GM21786 (cell line): ENCODE data around the gene L3MBTL1.

Source experiments
- ATAC-seq: cut with Tn5 transposase; IDR thresholded peaks from one replicate; pipeline ENCODE4 v1.9.1; 2021; ENCODE audit not compliant: unreplicated experiment

Gene L3MBTL1

GRCh38 chr20:43534791-43535350 lies 27.4 kb downstream of the L3MBTL1 start:
- no peak for ATAC-seq

DNA sequence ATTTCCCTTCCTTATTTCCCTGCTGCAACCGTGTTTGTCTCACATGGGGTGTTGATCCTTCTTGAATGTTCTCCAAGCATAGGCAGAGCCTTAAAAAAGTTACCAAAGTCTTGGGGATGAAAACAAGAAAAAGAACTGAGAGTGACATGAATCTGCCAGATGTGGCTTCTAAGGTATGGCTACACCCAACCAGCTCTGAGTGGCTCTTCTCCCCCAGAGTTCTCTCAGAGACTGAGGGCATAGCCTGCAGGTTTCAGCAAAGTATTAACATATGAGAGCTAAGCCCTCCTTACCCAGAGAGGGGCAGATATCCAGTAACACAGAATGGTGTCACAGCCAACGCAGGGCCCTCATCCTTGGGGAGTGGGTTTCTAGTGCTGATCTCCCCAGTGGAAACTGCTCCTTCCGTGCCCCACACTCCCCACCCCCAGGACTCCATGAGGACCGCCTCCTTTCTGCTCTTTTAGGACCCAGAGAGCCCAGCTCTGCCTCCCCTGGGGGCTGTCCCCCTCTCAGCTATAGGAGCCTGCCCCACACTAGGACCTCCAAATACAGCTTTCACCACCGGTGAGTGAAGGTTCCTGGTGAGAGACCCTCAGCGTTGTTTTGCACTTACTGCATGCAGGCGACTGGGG lies 28.0 kb downstream of the L3MBTL1 start:
- ATAC-seq = no peak

DNA sequence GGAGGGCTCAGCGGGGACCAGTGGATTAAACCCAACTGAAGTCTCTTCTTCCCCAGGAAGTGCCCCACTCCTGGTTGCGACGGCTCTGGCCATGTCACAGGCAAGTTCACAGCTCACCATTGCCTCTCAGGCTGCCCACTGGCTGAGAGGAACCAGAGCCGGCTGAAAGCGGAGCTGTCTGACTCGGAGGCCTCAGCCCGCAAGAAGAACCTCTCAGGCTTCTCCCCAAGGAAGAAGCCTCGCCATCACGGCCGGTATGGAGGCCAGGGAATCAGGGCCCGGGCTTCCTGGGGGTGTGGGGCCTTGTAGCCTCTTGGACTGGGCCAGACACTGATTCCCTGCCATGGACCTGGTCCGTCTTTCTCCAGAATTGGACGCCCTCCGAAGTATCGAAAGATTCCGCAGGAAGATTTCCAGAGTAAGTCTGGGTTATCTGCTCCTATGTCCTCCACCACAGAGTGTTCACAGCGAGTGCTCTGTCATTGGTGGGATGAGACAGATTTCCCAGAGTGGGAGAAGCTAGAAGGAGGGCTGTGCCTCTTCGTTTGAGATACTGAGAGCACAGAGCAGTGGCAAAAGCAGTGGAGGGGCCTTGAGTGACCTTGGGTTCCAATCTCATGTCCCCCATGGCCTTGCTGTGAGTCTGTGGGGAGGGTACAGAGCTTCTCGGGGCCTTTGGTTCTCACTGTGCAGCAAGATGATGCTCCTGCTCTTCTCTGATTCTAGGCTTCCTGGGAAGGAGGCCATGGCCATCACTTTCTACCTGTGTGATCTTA lies 28.7 kb downstream of the L3MBTL1 start:
- ATAC-seq = no peak

DNA sequence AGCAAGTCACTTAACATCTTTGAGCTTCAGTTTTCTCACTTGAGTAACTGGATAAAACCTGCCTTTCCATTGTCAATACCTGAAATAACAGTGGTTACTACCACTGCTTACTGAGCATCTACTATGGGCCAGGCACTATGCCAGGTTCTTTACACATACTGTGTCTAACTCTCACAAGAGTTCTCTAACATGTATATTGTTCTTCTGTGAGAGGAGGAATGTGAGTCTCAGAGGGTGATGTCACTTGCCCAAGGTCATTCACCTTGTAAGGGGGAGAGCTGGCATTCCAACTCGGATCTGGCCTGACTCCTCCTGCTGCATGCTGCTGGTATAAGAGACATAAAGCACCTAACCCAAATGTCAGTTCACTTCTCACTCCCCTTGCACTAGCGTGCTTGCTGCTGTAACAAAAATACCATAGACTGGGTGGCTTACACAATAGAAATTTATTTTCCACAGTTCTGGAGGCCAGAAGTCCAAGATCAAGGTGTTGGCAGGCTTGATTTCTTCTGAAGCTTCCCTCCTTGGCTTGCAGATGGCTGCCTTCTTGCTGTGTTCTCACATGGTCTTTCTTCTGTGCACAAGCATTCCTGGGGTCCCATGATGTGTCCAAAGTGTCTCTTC lies 29.4 kb downstream of the L3MBTL1 start:
- ATAC-seq = no peak

GRCh38 chr20:43537921-43538877 lies 30.7 kb downstream of the L3MBTL1 start:
- no peak for ATAC-seq

DNA sequence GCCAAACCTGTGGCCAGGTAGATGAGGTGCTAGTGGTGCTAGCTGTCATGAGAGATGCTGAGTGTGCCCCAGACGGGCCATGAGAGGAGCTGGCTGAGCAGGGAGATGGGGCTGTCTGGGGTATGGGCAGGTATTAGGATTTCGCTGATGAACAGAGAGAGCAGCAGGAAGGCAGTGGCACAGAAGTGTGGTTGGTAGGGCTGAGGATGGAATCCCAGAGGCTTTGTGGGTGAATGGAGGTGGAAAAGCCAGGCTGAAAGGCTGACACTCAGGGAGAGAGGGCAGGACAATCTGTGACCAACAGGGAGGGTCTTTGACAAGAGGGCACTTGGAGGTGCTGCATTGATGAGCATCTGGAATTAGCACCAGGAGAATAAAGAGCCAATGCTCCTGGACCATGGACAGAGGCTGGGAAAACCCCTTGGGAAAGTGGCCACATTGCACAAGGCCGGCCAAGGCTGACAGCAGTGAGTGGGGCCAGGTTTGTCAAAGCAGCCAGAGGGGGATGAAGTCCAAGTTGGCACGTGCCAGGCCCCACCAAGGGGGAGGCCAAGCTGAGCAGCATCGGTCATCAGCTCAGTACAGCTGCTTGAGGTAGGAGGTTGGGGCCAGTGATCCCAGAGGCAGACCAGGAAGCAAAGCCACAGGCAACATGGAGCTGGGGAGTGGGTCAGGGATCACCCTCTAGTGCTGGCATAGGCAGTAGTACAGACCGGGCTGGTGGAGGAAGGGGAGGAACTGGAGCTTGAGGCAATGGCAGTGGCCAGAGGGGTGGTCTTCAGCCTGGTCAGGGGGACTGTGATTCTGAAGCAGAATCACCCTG lies 31.6 kb downstream of the L3MBTL1 start:
- no peak for ATAC-seq

- no peak for ATAC-seq
Observed at GRCh38 chr20:43539975-43540672, 32.6 kb downstream of the L3MBTL1 start.

- ATAC-seq = no peak
Observed at GRCh38 chr20:43540673-43541060, 33.2 kb downstream of the L3MBTL1 start.

DNA sequence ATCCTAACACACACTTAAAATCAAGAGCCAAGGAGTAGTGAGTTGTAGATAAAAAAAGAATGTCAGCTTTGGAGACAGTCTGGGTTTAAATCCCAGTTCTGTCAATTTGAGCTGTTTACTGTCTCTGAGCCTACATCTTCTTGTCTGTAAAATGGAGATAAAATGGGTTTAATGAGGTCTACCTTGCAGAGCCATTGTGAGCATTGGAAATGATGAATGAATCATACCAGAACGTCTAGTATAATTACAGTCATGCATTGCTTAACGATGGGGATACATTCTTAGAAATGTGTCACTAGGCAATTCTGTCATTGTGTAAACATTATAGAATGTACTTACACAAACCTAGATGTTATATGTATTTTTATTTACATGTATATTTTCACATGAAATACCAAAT lies 33.7 kb downstream of the L3MBTL1 start:
- ATAC-seq = no peak

- no peak for ATAC-seq
Observed at GRCh38 chr20:43542161-43542560, 34.7 kb downstream of the L3MBTL1 start.

GRCh38 chr20:43542674-43543073 lies 35.2 kb downstream of the L3MBTL1 start:
- ATAC-seq = no peak

- no peak for ATAC-seq
Observed at GRCh38 chr20:43543138-43543537, 35.6 kb downstream of the L3MBTL1 start.

- ATAC-seq = no peak
Observed at GRCh38 chr20:43544501-43544900, 37.0 kb downstream of the L3MBTL1 start.

DNA sequence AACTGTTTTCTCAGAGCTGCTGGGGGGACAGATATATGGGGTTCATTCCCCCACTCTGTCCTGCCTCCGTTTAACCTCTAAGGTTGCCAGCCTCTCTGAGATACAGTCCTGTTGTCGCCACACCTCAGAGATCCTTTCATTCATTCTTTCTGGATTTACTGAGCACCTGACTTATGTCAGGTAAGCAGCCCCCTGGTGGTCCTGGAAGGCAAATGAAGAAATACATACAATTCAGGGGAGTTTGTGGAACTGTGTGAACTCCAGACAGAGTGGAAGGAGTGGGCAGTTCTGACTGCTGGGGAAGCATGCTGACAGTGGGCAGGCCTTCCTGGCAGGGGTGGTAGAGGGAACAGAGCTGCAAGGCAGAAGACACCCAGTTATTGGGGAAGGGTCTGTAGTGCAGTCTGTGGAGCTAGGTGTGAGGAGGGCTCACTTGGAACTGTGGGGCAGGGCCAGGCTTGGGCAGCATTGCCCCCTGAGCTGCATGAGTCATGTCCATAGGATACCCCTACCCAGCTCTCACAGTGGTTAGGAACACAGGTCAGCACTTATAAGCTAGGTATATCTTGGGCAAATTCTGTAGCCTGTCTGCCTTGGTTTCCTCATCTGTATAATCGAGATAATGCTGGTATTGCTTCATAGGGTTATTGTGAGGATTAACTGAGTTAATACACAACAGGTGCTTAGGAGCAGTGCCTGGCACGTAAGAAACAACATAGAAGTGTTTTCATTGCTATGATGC lies 38.5 kb downstream of the L3MBTL1 start:
- ATAC-seq = no peak

DNA sequence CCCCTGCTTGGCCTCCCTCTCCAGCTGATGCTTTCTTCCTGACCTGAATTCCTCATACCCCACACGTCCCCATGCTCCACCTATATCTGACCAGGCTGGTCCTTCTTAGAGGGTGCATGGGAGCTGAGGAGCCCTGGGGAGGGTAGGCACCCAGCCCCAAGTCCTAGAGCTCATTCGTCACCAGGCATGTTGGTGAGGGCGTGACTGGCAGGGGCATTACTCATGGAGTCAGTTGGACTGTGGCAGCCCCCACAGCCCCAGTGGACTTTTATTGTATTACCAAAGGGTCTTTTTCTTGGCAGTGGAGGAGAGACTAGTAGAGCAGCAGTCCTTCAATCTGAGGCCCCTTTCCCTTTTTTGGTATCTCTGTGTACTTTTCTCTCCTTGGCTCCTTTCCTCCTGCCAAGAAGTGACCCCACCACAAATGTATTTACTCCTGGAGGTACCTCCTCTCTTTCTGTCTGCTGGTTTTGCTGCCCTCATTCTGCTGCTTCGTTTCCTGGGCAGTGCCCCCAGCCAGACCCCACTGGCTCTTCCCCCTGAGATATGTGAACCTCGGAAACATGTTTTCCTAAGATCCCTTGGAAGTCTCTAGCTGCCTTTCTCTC lies 40.9 kb downstream of the L3MBTL1 start:
- ATAC-seq = no peak

DNA sequence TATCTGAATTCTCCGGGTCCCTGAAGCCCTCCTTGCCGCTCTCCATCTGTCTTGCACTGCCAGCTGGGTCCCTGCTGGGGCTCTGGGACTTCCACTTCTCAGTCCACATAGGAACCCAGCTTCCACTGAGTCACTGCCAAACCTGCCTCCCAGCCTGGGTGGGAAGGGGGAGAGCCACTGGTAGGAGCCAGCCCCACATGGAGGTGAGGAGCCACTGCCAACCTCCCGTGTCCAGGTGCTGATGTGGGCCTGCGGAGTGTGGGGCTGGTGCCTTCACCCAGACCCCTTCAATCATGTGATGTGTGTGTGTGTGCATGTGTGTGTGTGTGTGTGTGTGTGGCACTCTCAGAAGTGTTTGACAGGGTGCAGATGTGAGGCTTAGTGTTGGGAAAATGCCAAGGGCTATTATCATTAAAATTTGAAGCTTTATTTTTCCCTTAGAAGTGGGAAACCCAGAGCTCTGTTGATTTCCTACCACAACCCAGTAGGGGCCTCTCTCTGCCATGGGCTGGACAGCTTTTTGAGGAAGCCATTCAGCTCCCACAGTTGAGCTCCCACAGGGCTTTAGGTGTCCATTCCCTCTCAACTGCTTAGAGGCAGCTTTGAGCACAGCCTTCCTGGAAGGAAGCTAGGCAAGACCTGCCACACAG lies 42.0 kb downstream of the L3MBTL1 start:
- no peak for ATAC-seq

DNA sequence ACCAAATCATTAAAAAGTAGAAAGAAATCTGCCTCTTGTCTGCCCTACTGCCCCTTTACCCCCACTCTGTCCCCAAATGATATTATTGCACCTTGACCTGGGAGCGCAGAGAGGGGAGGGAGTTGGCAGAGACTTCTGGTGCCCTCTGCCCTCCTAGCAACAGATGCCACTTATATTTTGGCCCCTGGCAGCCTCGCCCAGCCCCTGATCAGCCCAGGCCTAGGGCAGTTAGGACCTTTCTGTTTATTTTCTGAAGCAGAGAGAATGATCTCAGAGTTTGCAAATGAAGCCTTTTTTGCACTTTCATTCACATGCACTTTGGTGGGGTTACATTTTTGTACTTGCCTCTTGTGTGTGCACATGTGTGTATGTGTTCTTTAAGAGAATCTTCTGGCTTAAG lies 43.0 kb downstream of the L3MBTL1 start:
- ATAC-seq = no peak

GRCh38 chr20:43554369-43554768 lies 46.9 kb downstream of the L3MBTL1 start:
- ATAC-seq = no peak
